Neural cell (in vitro differentiated cells): ENCODE results near the gene TPP1. TPM values are rescaled to one million over a fixed set of nuclear protein-coding genes. Genes with fewer than 3 reads are reported as not detected.

Source experiments
- H2AFZ ChIP-seq: fragments of 200-600, 300-800 bp; sonication (generic), shearing (Covaris generic); 2 replicates; pipeline ENCODE4 v1.6.0; 2014; ENCODE audit warnings: low read depth, mild to moderate bottlenecking, antibody characterized with exemption, low read length, moderate library complexity
- H3F3A ChIP-seq: fragments of 200-600 bp; shearing (Covaris generic); 2 replicates; pipeline ENCODE4 v1.6.1; 2016; ENCODE audit warnings: mild to moderate bottlenecking, moderate library complexity, mixed read lengths, antibody characterized with exemption, low read length; ENCODE audit not compliant: insufficient read depth, poor library complexity, severe bottlenecking
- H3K27ac ChIP-seq: fragments of 200-600, 300-800 bp; sonication (generic), shearing (Covaris generic); 2 replicates; pipeline ENCODE4 v1.5.1; 2014; ENCODE audit warnings: mild to moderate bottlenecking, low read length, moderate library complexity
- H3K27me3 ChIP-seq: fragments of 300-800, 200-600 bp; sonication (generic), shearing (Covaris generic); 2 replicates; pipeline ENCODE4 v1.6.0; 2014; ENCODE audit warnings: mild to moderate bottlenecking, low read depth, low read length, moderate library complexity; ENCODE audit not compliant: insufficient read depth
- H3K36me3 ChIP-seq: fragments of 300-800, 200-600 bp; sonication (generic), shearing (Covaris generic); 2 replicates; pipeline ENCODE4 v1.5.1; 2014; ENCODE audit warnings: mild to moderate bottlenecking, antibody characterized with exemption, low read length, moderate library complexity; ENCODE audit not compliant: insufficient read depth
- H3K4me2 ChIP-seq: fragments of 300-800, 200-600 bp; sonication (generic), shearing (Covaris generic); 2 replicates; pipeline ENCODE4 v1.6.0; 2014; ENCODE audit warnings: mild to moderate bottlenecking, low read length
- H3K4me3 ChIP-seq: fragments of 300-800, 200-600 bp; sonication (generic), shearing (Covaris generic); 2 replicates; pipeline ENCODE4 v1.5.1; 2014; ENCODE audit warnings: mild to moderate bottlenecking, low read length, moderate library complexity
- H3K79me2 ChIP-seq: fragments of 200-600 bp; shearing (Covaris generic); replicated peaks from 2 replicates; pipeline ENCODE4 v1.6.0; 2014; ENCODE audit warnings: mild to moderate bottlenecking, low read length, moderate library complexity; ENCODE audit not compliant: insufficient read depth
- H3K9ac ChIP-seq: fragments of 300-800, 200-600 bp; sonication (generic), shearing (Covaris generic); 2 replicates; pipeline ENCODE4 v1.6.1; 2016; ENCODE audit warnings: mild to moderate bottlenecking, low read length, mixed read lengths
- H3K9me2 ChIP-seq: fragments of 200-600 bp; shearing (Covaris generic); 2 replicates; pipeline ENCODE4 v1.6.1; 2016; ENCODE audit warnings: mild to moderate bottlenecking, low read length, mixed read lengths; ENCODE audit not compliant: insufficient read depth
- H3K9me3 ChIP-seq: fragments of 200-600, 300-800 bp; sonication (generic), shearing (Covaris generic); 2 replicates; pipeline ENCODE4 v1.6.1; 2016; ENCODE audit warnings: mild to moderate bottlenecking, mixed run types, low read length, moderate library complexity, mixed read lengths
- H4K20me1 ChIP-seq: fragments of 200-600 bp; shearing (Covaris generic); 2 replicates; pipeline ENCODE4 v1.6.1; 2016; ENCODE audit warnings: mild to moderate bottlenecking, mixed run types; ENCODE audit not compliant: insufficient read depth
- CTCF ChIP-seq: fragments of 450-650 bp; IDR thresholded peaks from 2 replicates; pipeline ENCODE4 v1.5.1; 2014; ENCODE audit warnings: antibody characterized with exemption, mild to moderate bottlenecking, moderate library complexity; ENCODE audit not compliant: poor library complexity, severe bottlenecking
- EP300 ChIP-seq: fragments of 450-650 bp; conservative IDR thresholded peaks from 2 replicates; pipeline ENCODE4 v1.6.1; 2014; ENCODE audit warnings: antibody characterized with exemption, mild to moderate bottlenecking, moderate library complexity; ENCODE audit not compliant: poor library complexity, severe bottlenecking
- EZH2 ChIP-seq: fragments of 200-600, 300-800 bp; shearing (Covaris generic), sonication (generic); IDR thresholded peaks from 2 replicates; pipeline ENCODE4 v1.6.1; 2014; ENCODE audit warnings: antibody characterized with exemption, low read length, borderline replicate concordance, mild to moderate bottlenecking; ENCODE audit not compliant: insufficient read depth, poor library complexity, severe bottlenecking
- MXI1 ChIP-seq: fragments of 450-650 bp; conservative IDR thresholded peaks from 2 replicates; pipeline ENCODE4 v1.6.1; 2014; ENCODE audit warnings: antibody characterized with exemption, mild to moderate bottlenecking; ENCODE audit not compliant: poor library complexity, severe bottlenecking
- POLR2AphosphoS5 ChIP-seq: IDR thresholded peaks from 2 replicates; pipeline ENCODE4 v1.6.1; 2012
- RAD21 ChIP-seq: fragments of 450-650 bp; conservative IDR thresholded peaks from 2 replicates; pipeline ENCODE4 v1.6.1; 2014; ENCODE audit warnings: antibody characterized with exemption, mild to moderate bottlenecking, moderate library complexity
- REST ChIP-seq: IDR thresholded peaks from 2 replicates; pipeline ENCODE4 v1.6.1; 2012; ENCODE audit warnings: borderline replicate concordance
- SMC3 ChIP-seq: fragments of 450-650 bp; conservative IDR thresholded peaks from 2 replicates; pipeline ENCODE4 v1.6.1; 2014; ENCODE audit warnings: antibody characterized with exemption, mild to moderate bottlenecking, moderate library complexity; ENCODE audit not compliant: poor library complexity
- TAF1 ChIP-seq: IDR thresholded peaks from 2 replicates; pipeline ENCODE4 v1.6.1; 2012; ENCODE audit warnings: low read depth
- polyA plus RNA-seq: library from polyadenylated mRNA; depleted of rRNA; stranded (reverse); fragments of >200 nt; gene quantifications from 2 replicates; pipeline ENCODE4 v1.2.3, GENCODE V29; 2014

Gene TPP1
- polyA plus RNA-seq, 1 donor from 2014 or later, result 3.8 TPM

- Histone ChIP-seq H2AFZ (peak overlapping the region; percentile 49), H3K27ac (peak overlapping the region; percentile 61)
Measured at GRCh38 chr11:6618117-6619003, 862 bp downstream of the TPP1 start.

More at GRCh38 chr11:6618117-6619003, 862 bp downstream of the TPP1 start:
- Histone ChIP-seq H3K4me3 (peak overlapping the region; percentile 76), H3K9me3 (no peaks in the 10 kb centered on the region), H3K9ac (peak overlapping the region; percentile 72), H3K27me3 (no peaks in the 10 kb centered on the region), H3K79me2 (no peaks in the 10 kb centered on the region), H3K9me2 (no peaks in the 10 kb centered on the region), H3F3A (no peaks in the 10 kb centered on the region), H3K36me3 (no peaks in the 10 kb centered on the region), H4K20me1 (no peaks in the 10 kb centered on the region), H3K4me2 (peak overlapping the region; percentile 89)
- no peak for TF ChIP-seq REST
- no peak for TF ChIP-seq TAF1
- no peak for TF ChIP-seq CTCF
- TF ChIP-seq POLR2AphosphoS5, result no peak
- TF ChIP-seq MXI1, result no peak
- no peak for TF ChIP-seq EZH2
- no peak for TF ChIP-seq RAD21
- no peak for TF ChIP-seq EP300
- no peak for TF ChIP-seq SMC3
